GM12891 (cell line): ENCODE results near the gene HIC1.

Experiments
- DNase-seq: peaks from one replicate; pipeline ENCODE4 v3.0.0; 2011; ENCODE audit warnings: low spot score; ENCODE audit not compliant: insufficient read length
- FAIRE-seq: peaks from 2 replicates; lab custom pipeline; 2011; peaks lifted over from hg19 to GRCh38; lab: Jason Lieb, UNC
- PAX5 ChIP-seq: IDR thresholded peaks from 2 replicates; pipeline ENCODE4 v1.6.1; 2011; ENCODE audit warnings: low read length, moderate library complexity, mild to moderate bottlenecking; ENCODE audit not compliant: insufficient read depth, severe bottlenecking
- POLR2A ChIP-seq: IDR thresholded peaks from 2 replicates; pipeline ENCODE4 v1.6.1; 2011; ENCODE audit warnings: low read depth, low read length, control low read depth
- POLR2AphosphoS5 ChIP-seq: IDR thresholded peaks from 2 replicates; pipeline ENCODE4 v1.6.1; 2011; ENCODE audit warnings: low read depth, low read length, control low read depth
- POU2F2 ChIP-seq: IDR thresholded peaks from 2 replicates; pipeline ENCODE4 v1.6.1; 2011; ENCODE audit warnings: low read depth, mild to moderate bottlenecking, control low read depth, low read length, moderate library complexity
- SPI1 ChIP-seq: IDR thresholded peaks from 2 replicates; pipeline ENCODE4 v1.6.1; 2011; ENCODE audit warnings: low read depth, low read length, control low read depth
- TAF1 ChIP-seq: IDR thresholded peaks from 2 replicates; pipeline ENCODE4 v1.6.1; 2011; ENCODE audit warnings: low read depth, low read length, control low read depth

Gene HIC1

GRCh38 chr17:2094891-2095535 is 40.1 kb downstream of the HIC1 start:
- FAIRE-seq, result peak; percentile 61
- no peak for TF ChIP-seq POLR2AphosphoS5
- TF ChIP-seq POLR2A, result no peak
- 0 out of 2 replicates have a peak, but pooled peaks have one; percentile 16 for TF ChIP-seq POU2F2
- no peak for TF ChIP-seq SPI1
- no peak for DNase-seq

- TF ChIP-seq TAF1 (no peak), SPI1 (no peak), POLR2AphosphoS5 (no peak), POU2F2 (no peak), PAX5 (no peak), POLR2A (no peak)
- FAIRE-seq, result no peak
- DNase-seq, result no peak
Observed at GRCh38 chr17:2095536-2095910, 40.6 kb downstream of the HIC1 start.

- DNase-seq (no peak), FAIRE-seq (no peak)
- TF ChIP-seq PAX5 (no peak), POU2F2 (no peak), POLR2AphosphoS5 (no peak), TAF1 (no peak), SPI1 (no peak), POLR2A (no peak)
Observed at GRCh38 chr17:2101448-2102257, 46.8 kb downstream of the HIC1 start.

- no peak for TF ChIP-seq POLR2A
- TF ChIP-seq POLR2AphosphoS5, result no peak
- no peak for TF ChIP-seq SPI1
- TF ChIP-seq TAF1, result no peak
- no peak for TF ChIP-seq PAX5
- TF ChIP-seq POU2F2, result no peak
- FAIRE-seq (no peak), DNase-seq (no peak)
Observed at GRCh38 chr17:2102931-2103809, 48.3 kb downstream of the HIC1 start.

GRCh38 chr17:2105663-2106062 is 50.8 kb downstream of the HIC1 start:
- no peak for DNase-seq
- FAIRE-seq, result no peak
- TF ChIP-seq PAX5 (no peak), SPI1 (no peak), TAF1 (no peak), POLR2A (no peak), POU2F2 (no peak), POLR2AphosphoS5 (no peak)

- TF ChIP-seq POLR2A, result no peak
- TF ChIP-seq SPI1, result no peak
- no peak for TF ChIP-seq POU2F2
- no peak for TF ChIP-seq PAX5
- TF ChIP-seq TAF1, result no peak
- no peak for TF ChIP-seq POLR2AphosphoS5
- FAIRE-seq, result no peak
- DNase-seq, result no peak
Observed at GRCh38 chr17:2106308-2106955, 51.5 kb downstream of the HIC1 start.

GRCh38 chr17:2107050-2107449 is 52.1 kb downstream of the HIC1 start:
- TF ChIP-seq PAX5 (no peak), POLR2A (no peak), SPI1 (no peak), POLR2AphosphoS5 (no peak), TAF1 (no peak), POU2F2 (no peak)
- no peak for DNase-seq
- no peak for FAIRE-seq

GRCh38 chr17:2107506-2107905 is 52.6 kb downstream of the HIC1 start:
- DNase-seq, result no peak
- no peak for FAIRE-seq
- no peak for TF ChIP-seq SPI1
- TF ChIP-seq POLR2AphosphoS5, result no peak
- TF ChIP-seq PAX5, result no peak
- no peak for TF ChIP-seq POLR2A
- no peak for TF ChIP-seq POU2F2
- no peak for TF ChIP-seq TAF1

- no peak for DNase-seq
- FAIRE-seq, result no peak
- no peak for TF ChIP-seq POU2F2
- TF ChIP-seq PAX5, result no peak
- TF ChIP-seq TAF1, result no peak
- TF ChIP-seq SPI1, result no peak
- no peak for TF ChIP-seq POLR2AphosphoS5
- TF ChIP-seq POLR2A, result no peak
Observed at GRCh38 chr17:2108170-2108569, 53.3 kb downstream of the HIC1 start.
